Spleen (tissue), 11 donors: ENCODE measurements around the gene HADHB. TPM values are rescaled to one million over a fixed set of nuclear protein-coding genes. Genes with fewer than 3 reads are reported as not detected.

ENCODE experiments used
- DNase-seq: peaks from one replicate; pipeline ENCODE4 v3.0.0-alpha.2; 2020
- H3K27ac ChIP-seq, 8 donors: fragments of 200-600 bp; sonication (generic) in 7 of 8; 1 replicate in 4 of 8; 2 replicates in 4 of 8; pipeline versions ENCODE4 v1.5.0 to v1.8.0; 2016 to 2021; ENCODE audit warnings: inconsistent platforms in 4 of 8, mild to moderate bottlenecking in 4 of 8, moderate library complexity in 1 of 8
- H3K27me3 ChIP-seq, 7 donors: fragments of 200-600 bp; sonication (generic) in 6 of 7; replicated peaks in 1 of 7; 1 replicate in 4 of 7; 2 replicates in 3 of 7; pipeline versions ENCODE4 v1.5.0 to v1.8.0; 2016 to 2021; ENCODE audit warnings: inconsistent platforms in 3 of 7, mild to moderate bottlenecking in 1 of 7
- H3K36me3 ChIP-seq, 6 donors: fragments of 200-600 bp; sonication (generic) in 5 of 6; 1 replicate in 4 of 6; 2 replicates in 2 of 6; pipeline versions ENCODE4 v1.5.0 to v1.8.0; 2016 to 2021; ENCODE audit warnings: inconsistent platforms in 2 of 6
- H3K4me1 ChIP-seq, 6 donors: fragments of 200-600 bp; sonication (generic) in 5 of 6; 1 replicate in 3 of 6; 2 replicates in 3 of 6; pipeline versions ENCODE4 v1.5.0 to v1.8.0; 2016 to 2021; ENCODE audit warnings: inconsistent platforms in 3 of 6
- H3K4me3 ChIP-seq, 8 donors: fragments of 200-600 bp; sonication (generic) in 7 of 8; 1 replicate in 4 of 8; 2 replicates in 4 of 8; pipeline versions ENCODE4 v1.5.0 to v1.8.0; 2016 to 2021; ENCODE audit warnings: inconsistent platforms in 4 of 8, mild to moderate bottlenecking in 4 of 8, moderate library complexity in 2 of 8
- H3K9me3 ChIP-seq, 8 donors: fragments of 200-600 bp; sonication (generic) in 7 of 8; 1 replicate in 4 of 8; 2 replicates in 4 of 8; pipeline versions ENCODE4 v1.5.0 to v1.8.0; 2016 to 2021; ENCODE audit warnings: inconsistent platforms in 4 of 8
- POLR2A ChIP-seq, 3 donors: fragments of 450-650 bp; IDR thresholded peaks; one replicate each; pipeline ENCODE4 v1.5.1; 2017; ENCODE audit warnings: antibody characterized with exemption in 3 of 3, mild to moderate bottlenecking in 1 of 3
- POLR2AphosphoS5 ChIP-seq, 3 donors: sonication (generic); formaldehyde crosslinking; IDR thresholded peaks; one replicate each; pipeline ENCODE4 v1.5.1; 2017; ENCODE audit warnings: antibody characterized with exemption in 3 of 3
- WGBS, 5 donors: extraction: QIAGEN DNeasy Blood & Tissue Kit in 3 of 5; methylation state at CpG; one replicate each; pipeline versions ENCODE4 v1.1.5 to v1.1.7; 2013 to 2018; 5-methylcytosine and 5-hydroxymethylcytosine counted together
- intact Hi-C: fragments of 100-400 bp; cut with DNase I; formaldehyde crosslinking; loops from one replicate; pipeline ENCODE4 v1.15.0; 2023; ENCODE audit warnings: low total_unique reads
- polyA plus RNA-seq, 3 donors: library from polyadenylated mRNA; stranded (reverse); fragments of 200-250 nt; gene quantifications; one replicate each; pipeline ENCODE4 v1.2.1, GENCODE V29; 2013
- total RNA-seq, 7 donors: library from RNA; depleted of rRNA in 3 of 7; stranded (reverse); fragments of >200 nt in 3 of 7; fragmentation: NEBNext Ultra II Directional in 4 of 7; extraction: Animal tissue kit (Norgen Biotek cat#: 25700) in 4 of 7; gene quantifications; one replicate each; pipeline versions ENCODE4 v1.1.0 to v1.2.1, GENCODE V29; 2016 to 2021
- TF ChIP-seq, protein P1 (sequence below), 11 experiments: fragments of 200-600 bp in 7 of 11; fragments of 450-650 bp in 4 of 11; sonication (generic) in 4 of 11; IDR thresholded peaks in 8 of 11; conservative IDR thresholded peaks in 3 of 11; 1 replicate in 7 of 11; 2 replicates in 4 of 11; pipeline versions ENCODE4 v1.4.0 to v1.8.0; 2016 to 2021; ENCODE audit warnings: antibody characterized with exemption in 11 of 11, inconsistent platforms in 4 of 11, mild to moderate bottlenecking in 1 of 11
- donor health status: healthy with polysubstance abuse.
- donor health status: DM: no; HTN: no; CAD: no; lungs with moderate emphysema.
- donor health status: DM: no; HTN: no; CAD: no.
- donor health status: Bipolar disorder and iron deficiency.
- donor health status: healthy.
- donor health status: DM: no; HTN: no; CAD: no.
- donor health status: DM: yes; HTN: yes; CAD: no.

HADHB gene
- total and polyA plus RNA-seq, 10 donors: 54.0 to 165 (median 108) TPM

DNA sequence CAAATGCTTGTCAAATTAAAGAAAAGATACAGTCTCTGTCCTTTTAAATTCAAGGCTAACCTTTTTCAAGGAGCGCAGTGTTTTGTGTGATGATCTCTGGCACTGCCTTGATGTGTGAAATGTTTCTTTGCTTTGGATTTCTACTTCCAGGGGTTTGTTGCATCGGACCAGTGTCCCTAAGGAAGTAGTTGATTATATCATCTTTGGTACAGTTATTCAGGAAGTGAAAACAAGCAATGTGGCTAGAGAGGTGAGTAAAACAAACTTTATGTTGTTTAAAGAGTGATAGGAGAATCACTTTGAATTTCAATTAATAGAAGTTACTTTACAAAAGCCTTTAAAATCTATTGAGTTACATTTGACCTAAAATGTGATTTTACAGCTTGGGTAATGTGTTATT is 28.8 kb downstream of the HADHB start:
- peaks cover 0 to 79% (median 31%) of the 10 kb centered on the region in 6 donors for H3K36me3 ChIP-seq
- intact Hi-C loops: no loop called here

GRCh38 chr2:26274058-26274613 is 29.4 kb downstream of the HADHB start:
- Histone ChIP-seq H3K9me3 (no peaks in the 10 kb centered on the region), H3K36me3 (peaks cover 2 to 82% (median 37%) of the 10 kb centered on the region in 6 donors), H3K4me3 (no peak overlapping the region), H3K27ac (peak overlapping the region; percentile 39 to 83 (median 68)), H3K27me3 (no peaks in the 10 kb centered on the region), H3K4me1 (peaks cover 0 to 60% (median 33%) of the 10 kb centered on the region in 6 donors)
- intact Hi-C loops: no loop called here
- TF ChIP-seq POLR2A (IDR thresholded peaks at IDR 0.05): no peak
- TF ChIP-seq POLR2AphosphoS5 (IDR thresholded peaks at IDR 0.05): peak in 1 of 3 donors; percentile 84
- TF ChIP-seq, protein P1, sequence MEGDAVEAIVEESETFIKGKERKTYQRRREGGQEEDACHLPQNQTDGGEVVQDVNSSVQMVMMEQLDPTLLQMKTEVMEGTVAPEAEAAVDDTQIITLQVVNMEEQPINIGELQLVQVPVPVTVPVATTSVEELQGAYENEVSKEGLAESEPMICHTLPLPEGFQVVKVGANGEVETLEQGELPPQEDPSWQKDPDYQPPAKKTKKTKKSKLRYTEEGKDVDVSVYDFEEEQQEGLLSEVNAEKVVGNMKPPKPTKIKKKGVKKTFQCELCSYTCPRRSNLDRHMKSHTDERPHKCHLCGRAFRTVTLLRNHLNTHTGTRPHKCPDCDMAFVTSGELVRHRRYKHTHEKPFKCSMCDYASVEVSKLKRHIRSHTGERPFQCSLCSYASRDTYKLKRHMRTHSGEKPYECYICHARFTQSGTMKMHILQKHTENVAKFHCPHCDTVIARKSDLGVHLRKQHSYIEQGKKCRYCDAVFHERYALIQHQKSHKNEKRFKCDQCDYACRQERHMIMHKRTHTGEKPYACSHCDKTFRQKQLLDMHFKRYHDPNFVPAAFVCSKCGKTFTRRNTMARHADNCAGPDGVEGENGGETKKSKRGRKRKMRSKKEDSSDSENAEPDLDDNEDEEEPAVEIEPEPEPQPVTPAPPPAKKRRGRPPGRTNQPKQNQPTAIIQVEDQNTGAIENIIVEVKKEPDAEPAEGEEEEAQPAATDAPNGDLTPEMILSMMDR (IDR thresholded peaks at IDR 0.05 in 8 of 11, conservative IDR thresholded peaks at IDR 0.05 in 3 of 11): no peak
- no peak for DNase-seq
- 47 to 62% (median 54%) methylated on average over 5 of the region's 5 CpGs for WGBS, 5 donors

More for the DNA sequence above, 28.8 kb downstream of the HADHB start:
- no peaks in the 10 kb centered on the region for H3K27me3 ChIP-seq
- 49 to 77% (median 59%) methylated on average over 2 of the region's 2 CpGs for WGBS, 5 donors
- peak overlapping the region; percentile 39 to 83 (median 68) for H3K27ac ChIP-seq
- TF ChIP-seq, protein P1 (IDR thresholded peaks at IDR 0.05 in 8 of 11, conservative IDR thresholded peaks at IDR 0.05 in 3 of 11): no peak
- TF ChIP-seq POLR2A (IDR thresholded peaks at IDR 0.05) (no peak), POLR2AphosphoS5 (IDR thresholded peaks at IDR 0.05) (no peak)
- DNase-seq: no peak
- no peak overlapping the region for H3K4me3 ChIP-seq
- H3K4me1 ChIP-seq: peaks cover 0 to 66% (median 35%) of the 10 kb centered on the region in 6 donors
- no peaks in the 10 kb centered on the region for H3K9me3 ChIP-seq

DNA sequence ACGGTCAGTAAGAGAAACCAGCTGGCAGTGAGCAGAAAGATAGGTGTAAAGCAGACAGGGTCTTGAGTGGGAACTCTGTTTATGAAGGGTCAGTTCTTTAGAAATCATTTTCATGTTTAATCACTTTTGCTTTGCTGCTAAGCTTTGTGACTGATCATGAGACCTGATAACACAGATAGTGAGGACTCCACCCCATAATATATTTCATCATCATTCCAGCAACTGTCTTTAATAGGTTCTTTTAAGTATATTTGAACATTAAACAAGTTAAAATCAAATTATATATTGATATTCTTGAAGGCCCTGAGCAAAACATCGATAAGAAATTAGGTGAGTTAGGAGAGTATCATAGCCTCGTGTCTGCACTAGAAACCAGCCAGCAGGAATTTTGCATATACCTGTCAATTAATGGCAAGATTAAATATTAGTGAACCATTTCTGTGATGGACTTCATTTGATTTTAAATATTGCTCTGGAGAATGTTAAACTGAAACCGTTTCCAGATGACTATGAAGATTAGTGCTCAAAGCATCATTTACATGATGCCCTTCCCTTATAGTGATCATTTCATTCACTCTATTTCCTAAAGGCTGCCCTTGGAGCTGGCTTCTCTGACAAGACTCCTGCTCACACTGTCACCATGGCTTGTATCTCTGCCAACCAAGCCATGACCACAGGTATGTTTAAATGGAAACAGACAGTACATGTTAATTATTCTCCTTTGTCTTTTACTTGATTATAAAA is 31.9 kb downstream of the HADHB start:
- WGBS, 5 donors: 89 to 95% (median 92%) methylated on average over 4 of the region's 4 CpGs
- TF ChIP-seq, protein P1 (IDR thresholded peaks at IDR 0.05 in 8 of 11, conservative IDR thresholded peaks at IDR 0.05 in 3 of 11): no peak
- no peak for TF ChIP-seq POLR2A (IDR thresholded peaks at IDR 0.05)
- TF ChIP-seq POLR2AphosphoS5 (IDR thresholded peaks at IDR 0.05): no peak
- Histone ChIP-seq H3K27ac (no peak overlapping the region), H3K9me3 (no peaks in the 10 kb centered on the region), H3K4me3 (no peak overlapping the region), H3K27me3 (no peaks in the 10 kb centered on the region), H3K4me1 (peaks cover 0 to 43% (median 26%) of the 10 kb centered on the region in 6 donors), H3K36me3 (peaks cover 4 to 97% (median 60%) of the 10 kb centered on the region in 6 donors)
- intact Hi-C loops: no loop called here
- no peak for DNase-seq

DNA sequence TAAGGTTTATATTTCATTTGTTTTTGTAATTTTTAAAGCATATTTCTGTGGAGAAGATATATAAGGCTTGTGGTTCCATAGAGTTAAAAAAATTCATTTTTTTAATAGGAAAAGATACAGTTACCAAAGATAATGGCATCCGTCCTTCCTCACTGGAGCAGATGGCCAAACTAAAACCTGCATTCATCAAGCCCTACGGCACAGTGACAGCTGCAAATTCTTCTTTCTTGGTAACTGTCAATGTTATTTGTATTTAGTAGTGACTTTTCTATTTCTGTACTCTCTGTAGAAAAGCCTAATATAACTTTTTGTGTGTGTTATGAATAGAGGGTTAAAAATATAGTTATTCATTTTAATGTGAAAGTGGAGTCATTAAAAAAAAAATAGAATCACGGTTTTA is 35.1 kb downstream of the HADHB start:
- TF ChIP-seq, protein P1 (IDR thresholded peaks at IDR 0.05 in 8 of 11, conservative IDR thresholded peaks at IDR 0.05 in 3 of 11): no peak
- no peak for TF ChIP-seq POLR2A (IDR thresholded peaks at IDR 0.05)
- no peak for TF ChIP-seq POLR2AphosphoS5 (IDR thresholded peaks at IDR 0.05)
- peaks cover 0 to 12% (median 5%) of the 10 kb centered on the region in 6 donors for H3K4me1 ChIP-seq
- WGBS, 5 donors: 91 to 95% (median 94%) methylated on average over 3 of the region's 3 CpGs
- no peaks in the 10 kb centered on the region for H3K9me3 ChIP-seq
- no peak overlapping the region for H3K27ac ChIP-seq
- no peak overlapping the region for H3K4me3 ChIP-seq
- H3K27me3 ChIP-seq: no peaks in the 10 kb centered on the region
- no peak for DNase-seq
- intact Hi-C loops: no loop called here
- H3K36me3 ChIP-seq: peaks cover 8 to 100% (median 88%) of the 10 kb centered on the region in 6 donors
